Astrocyte (in vitro differentiated cells and primary cell): ENCODE data around the gene NFIL3. TPM values are rescaled to one million over a fixed set of nuclear protein-coding genes. Genes with fewer than 3 reads are reported as not detected.
"Not testable (repeated sequence)": the region's sequence is repeated elsewhere in the genome, so short reads cannot be mapped to it uniquely, and the experiment has no call there.

Source experiments
- DNase-seq: peaks from one replicate; pipeline ENCODE4 v3.0.0-alpha.2; 2010; ENCODE audit warnings: low read depth
- FAIRE-seq: peaks from 2 replicates; lab custom pipeline; 2011; peaks lifted over from hg19 to GRCh38; lab: Jason Lieb, UNC
- H2AFZ ChIP-seq: 2 replicates; pipeline ENCODE4 v1.6.0; 2012; ENCODE audit warnings: low read depth, low read length, inconsistent platforms
- H3K27ac ChIP-seq: 2 replicates; pipeline ENCODE4 v1.5.1; 2011; ENCODE audit warnings: low read depth, low read length, inconsistent platforms
- H3K27me3 ChIP-seq: 2 replicates; pipeline ENCODE4 v1.6.0; 2011; ENCODE audit warnings: low read length, inconsistent platforms; ENCODE audit not compliant: insufficient read depth
- H3K36me3 ChIP-seq: 2 replicates; pipeline ENCODE4 v1.5.1; 2011; ENCODE audit warnings: low read length, inconsistent platforms; ENCODE audit not compliant: insufficient read depth
- H3K4me1 ChIP-seq: 2 replicates; pipeline ENCODE4 v1.5.1; 2011; ENCODE audit warnings: low read length, inconsistent platforms; ENCODE audit not compliant: insufficient read depth
- H3K4me2 ChIP-seq: 2 replicates; pipeline ENCODE4 v1.6.0; 2012; ENCODE audit warnings: low read length, inconsistent platforms
- H3K4me3 ChIP-seq: 2 replicates; pipeline ENCODE4 v1.5.1; 2011; ENCODE audit warnings: low read depth, mild to moderate bottlenecking, low read length, inconsistent platforms; ENCODE audit not compliant: insufficient read depth
- H3K79me2 ChIP-seq: 2 replicates; pipeline ENCODE4 v1.6.0; 2012; ENCODE audit warnings: mild to moderate bottlenecking, low read length, inconsistent platforms; ENCODE audit not compliant: insufficient read depth
- H3K9ac ChIP-seq: 2 replicates; pipeline ENCODE4 v1.6.0; 2012; ENCODE audit warnings: mild to moderate bottlenecking, low read length, inconsistent platforms
- H3K9me3 ChIP-seq: 2 replicates; pipeline ENCODE4 v1.5.1; 2012; ENCODE audit warnings: low read depth, mild to moderate bottlenecking, low read length, inconsistent platforms; ENCODE audit not compliant: insufficient read depth
- H4K20me1 ChIP-seq: 2 replicates; pipeline ENCODE4 v1.6.0; 2012; ENCODE audit warnings: low read length, inconsistent platforms; ENCODE audit not compliant: insufficient read depth
- H3K27ac Mint-ChIP-seq: one replicate; pipeline ENCODE4 v1.8.0; 2021; ENCODE audit warnings: mild to moderate bottlenecking, mixed read lengths; ENCODE audit not compliant: unreplicated experiment
- H3K27me3 Mint-ChIP-seq: one replicate; pipeline ENCODE4 v1.8.0; 2021; ENCODE audit warnings: low read depth, mixed read lengths; ENCODE audit not compliant: unreplicated experiment
- H3K36me3 Mint-ChIP-seq: one replicate; pipeline ENCODE4 v1.8.0; 2021; ENCODE audit warnings: low read depth, mixed read lengths; ENCODE audit not compliant: unreplicated experiment
- H3K4me1 Mint-ChIP-seq: one replicate; pipeline ENCODE4 v1.8.0; 2021; ENCODE audit warnings: low read depth, mixed read lengths; ENCODE audit not compliant: unreplicated experiment
- H3K4me3 Mint-ChIP-seq: one replicate; pipeline ENCODE4 v1.8.0; 2021; ENCODE audit warnings: mild to moderate bottlenecking, moderate library complexity, mixed read lengths; ENCODE audit not compliant: unreplicated experiment
- H3K9me3 Mint-ChIP-seq: one replicate; pipeline ENCODE4 v1.8.0; 2021; ENCODE audit warnings: mild to moderate bottlenecking, mixed read lengths; ENCODE audit not compliant: unreplicated experiment
- EZH2 ChIP-seq: IDR thresholded peaks from 2 replicates; pipeline ENCODE4 v1.6.1; 2012; ENCODE audit warnings: mild to moderate bottlenecking, low read length, inconsistent platforms; ENCODE audit not compliant: insufficient read depth
- total RNA-seq: library from RNA; stranded (reverse); gene quantifications from 2 replicates; pipeline ENCODE4 v1.2.1, GENCODE V29; 2021
- TF ChIP-seq, protein P1 (sequence below): IDR thresholded peaks from 2 replicates; pipeline ENCODE4 v1.5.1; 2011; ENCODE audit warnings: low read depth, mild to moderate bottlenecking, inconsistent platforms, low read length, moderate library complexity; ENCODE audit not compliant: insufficient read depth

The NFIL3 gene
- total RNA-seq, 1 donor from 2014 or later, result 32.4 TPM

DNA sequence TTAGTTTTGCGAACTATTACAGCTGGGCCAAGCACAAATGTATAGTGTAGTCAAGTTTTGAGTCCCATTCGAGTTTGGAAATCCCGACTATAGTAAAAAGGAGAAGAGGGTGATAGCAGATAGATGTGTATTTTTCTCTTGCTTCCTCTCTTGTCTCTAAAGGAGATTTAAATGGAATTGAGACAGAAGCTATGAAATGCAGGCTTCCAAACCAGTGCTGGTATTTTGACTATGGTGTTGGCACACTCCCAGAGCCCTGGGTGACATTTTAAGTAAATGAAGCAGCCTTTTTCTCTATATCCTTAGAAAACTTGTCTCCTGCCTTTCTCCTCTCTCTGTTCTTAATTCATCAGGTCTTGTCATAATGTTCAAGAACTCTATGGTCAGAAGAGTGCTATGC lies 44.2 kb downstream of the NFIL3 start:
- Mint-ChIP-seq H3K36me3 (no peaks in the 10 kb centered on the region), H3K9me3 (peaks cover 3% of the 10 kb centered on the region), H3K4me3 (no peak overlapping the region), H3K27me3 (no peaks in the 10 kb centered on the region), H3K27ac (no peak overlapping the region), H3K4me1 (peaks cover 5% of the 10 kb centered on the region)
- no peaks in the 10 kb centered on the region for H3K79me2 ChIP-seq
- H3K36me3 ChIP-seq, result no peaks in the 10 kb centered on the region
- H2AFZ ChIP-seq, result no peak overlapping the region
- H3K4me2 ChIP-seq, result no peak overlapping the region
- DNase-seq, result no peak
- no peak for FAIRE-seq
- no peaks in the 10 kb centered on the region for H4K20me1 ChIP-seq
- H3K9ac ChIP-seq, result no peak overlapping the region
- H3K27ac ChIP-seq, result no peak overlapping the region
- no peaks in the 10 kb centered on the region for H3K27me3 ChIP-seq
- H3K9me3 ChIP-seq, result no peaks in the 10 kb centered on the region
- H3K4me3 ChIP-seq, result no peak overlapping the region
- no peak for TF ChIP-seq EZH2
- TF ChIP-seq, protein P1, sequence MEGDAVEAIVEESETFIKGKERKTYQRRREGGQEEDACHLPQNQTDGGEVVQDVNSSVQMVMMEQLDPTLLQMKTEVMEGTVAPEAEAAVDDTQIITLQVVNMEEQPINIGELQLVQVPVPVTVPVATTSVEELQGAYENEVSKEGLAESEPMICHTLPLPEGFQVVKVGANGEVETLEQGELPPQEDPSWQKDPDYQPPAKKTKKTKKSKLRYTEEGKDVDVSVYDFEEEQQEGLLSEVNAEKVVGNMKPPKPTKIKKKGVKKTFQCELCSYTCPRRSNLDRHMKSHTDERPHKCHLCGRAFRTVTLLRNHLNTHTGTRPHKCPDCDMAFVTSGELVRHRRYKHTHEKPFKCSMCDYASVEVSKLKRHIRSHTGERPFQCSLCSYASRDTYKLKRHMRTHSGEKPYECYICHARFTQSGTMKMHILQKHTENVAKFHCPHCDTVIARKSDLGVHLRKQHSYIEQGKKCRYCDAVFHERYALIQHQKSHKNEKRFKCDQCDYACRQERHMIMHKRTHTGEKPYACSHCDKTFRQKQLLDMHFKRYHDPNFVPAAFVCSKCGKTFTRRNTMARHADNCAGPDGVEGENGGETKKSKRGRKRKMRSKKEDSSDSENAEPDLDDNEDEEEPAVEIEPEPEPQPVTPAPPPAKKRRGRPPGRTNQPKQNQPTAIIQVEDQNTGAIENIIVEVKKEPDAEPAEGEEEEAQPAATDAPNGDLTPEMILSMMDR, result no peak
- peaks cover 11% of the 10 kb centered on the region for H3K4me1 ChIP-seq

DNA sequence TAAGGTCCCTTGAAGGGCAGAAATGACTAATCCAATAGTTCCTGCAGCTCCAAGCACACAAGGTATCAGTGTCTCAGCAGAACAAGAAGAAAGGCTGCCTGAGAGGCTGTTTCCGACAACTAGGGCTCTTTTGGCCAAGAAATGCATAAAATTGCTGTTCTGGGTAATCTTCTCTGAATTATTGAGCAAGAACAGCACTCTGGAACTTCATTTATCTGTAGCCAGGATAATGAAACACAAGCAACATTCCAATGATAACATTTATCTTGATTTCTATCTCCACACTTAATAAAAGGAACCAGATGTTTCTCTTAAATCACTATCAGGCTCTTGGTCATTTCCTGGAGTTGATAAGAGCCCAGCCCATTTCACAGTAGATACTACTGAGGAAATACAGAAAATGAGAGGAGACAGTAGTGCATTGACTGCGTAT lies 44.9 kb downstream of the NFIL3 start:
- Histone ChIP-seq H3K27me3 (no peaks in the 10 kb centered on the region), H3K4me3 (no peak overlapping the region), H3K9ac (no peak overlapping the region), H2AFZ (no peak overlapping the region), H3K79me2 (no peaks in the 10 kb centered on the region), H3K36me3 (no peaks in the 10 kb centered on the region), H3K4me2 (peak overlapping the region; percentile 1), H3K9me3 (no peaks in the 10 kb centered on the region), H3K4me1 (peaks cover 11% of the 10 kb centered on the region), H4K20me1 (no peaks in the 10 kb centered on the region), H3K27ac (no peak overlapping the region)
- no peaks in the 10 kb centered on the region for H3K27me3 Mint-ChIP-seq
- H3K4me3 Mint-ChIP-seq, result no peak overlapping the region
- no peaks in the 10 kb centered on the region for H3K36me3 Mint-ChIP-seq
- H3K4me1 Mint-ChIP-seq, result peaks cover 5% of the 10 kb centered on the region
- TF ChIP-seq, protein P1, result no peak
- TF ChIP-seq EZH2, result no peak
- H3K27ac Mint-ChIP-seq, result no peak overlapping the region
- H3K9me3 Mint-ChIP-seq, result peaks cover 3% of the 10 kb centered on the region
- DNase-seq (peak; percentile 83), FAIRE-seq (peak; percentile 50)

GRCh38 chr9:91378054-91378453 lies 45.6 kb downstream of the NFIL3 start:
- H3K4me2 ChIP-seq, H3K4me3 ChIP-seq, H3K36me3 ChIP-seq, H3K27ac ChIP-seq, H3K36me3 Mint-ChIP-seq, H3K79me2 ChIP-seq, H3K9me3 ChIP-seq, H4K20me1 ChIP-seq, H3K4me3 Mint-ChIP-seq, H2AFZ ChIP-seq, H3K27ac Mint-ChIP-seq, H3K27me3 ChIP-seq, H3K9me3 Mint-ChIP-seq, DNase-seq, H3K9ac ChIP-seq, FAIRE-seq, H3K4me1 Mint-ChIP-seq, H3K27me3 Mint-ChIP-seq: not testable (repeated sequence)
- H3K4me1 ChIP-seq, result peaks cover 11% of the 10 kb centered on the region
